Effector memory CD4-positive, alpha-beta T cell (primary cell): ENCODE measurements around the gene TMEM185B.
"Not testable (repeated sequence)": the region's sequence is repeated elsewhere in the genome, so short reads cannot be mapped to it uniquely, and the experiment has no call there.

Experiments used
- DNase-seq, 3 donors: peaks; one replicate each; pipeline ENCODE4 v3.0.0-alpha.2; 2020
- H3K27ac ChIP-seq: 2 replicates; pipeline ENCODE4 v1.7.0; 2013; ENCODE audit warnings: mild to moderate bottlenecking, low read length, moderate library complexity; ENCODE audit not compliant: insufficient read depth, poor library complexity, severe bottlenecking
- H3K27me3 ChIP-seq: replicated peaks from 2 replicates; pipeline ENCODE4 v1.7.0; 2013; ENCODE audit warnings: mild to moderate bottlenecking, low read length; ENCODE audit not compliant: insufficient read depth, control insufficient read depth, poor library complexity, severe bottlenecking
- H3K36me3 ChIP-seq: 2 replicates; pipeline ENCODE4 v1.7.0; 2013; ENCODE audit warnings: mild to moderate bottlenecking, low read length, moderate library complexity; ENCODE audit not compliant: control insufficient read depth, insufficient read depth
- H3K4me1 ChIP-seq: 2 replicates; pipeline ENCODE4 v1.7.0; 2013; ENCODE audit warnings: low read length, mild to moderate bottlenecking; ENCODE audit not compliant: control insufficient read depth, insufficient read depth, poor library complexity, severe bottlenecking
- H3K4me3 ChIP-seq: 2 replicates; pipeline ENCODE4 v1.7.0; 2013; ENCODE audit warnings: low read length, low read depth, mild to moderate bottlenecking; ENCODE audit not compliant: insufficient read depth, poor library complexity, severe bottlenecking
- H3K9me3 ChIP-seq: 2 replicates; pipeline ENCODE4 v1.7.0; 2013; ENCODE audit warnings: mild to moderate bottlenecking, low read length, moderate library complexity; ENCODE audit not compliant: control insufficient read depth

Gene TMEM185B

DNA sequence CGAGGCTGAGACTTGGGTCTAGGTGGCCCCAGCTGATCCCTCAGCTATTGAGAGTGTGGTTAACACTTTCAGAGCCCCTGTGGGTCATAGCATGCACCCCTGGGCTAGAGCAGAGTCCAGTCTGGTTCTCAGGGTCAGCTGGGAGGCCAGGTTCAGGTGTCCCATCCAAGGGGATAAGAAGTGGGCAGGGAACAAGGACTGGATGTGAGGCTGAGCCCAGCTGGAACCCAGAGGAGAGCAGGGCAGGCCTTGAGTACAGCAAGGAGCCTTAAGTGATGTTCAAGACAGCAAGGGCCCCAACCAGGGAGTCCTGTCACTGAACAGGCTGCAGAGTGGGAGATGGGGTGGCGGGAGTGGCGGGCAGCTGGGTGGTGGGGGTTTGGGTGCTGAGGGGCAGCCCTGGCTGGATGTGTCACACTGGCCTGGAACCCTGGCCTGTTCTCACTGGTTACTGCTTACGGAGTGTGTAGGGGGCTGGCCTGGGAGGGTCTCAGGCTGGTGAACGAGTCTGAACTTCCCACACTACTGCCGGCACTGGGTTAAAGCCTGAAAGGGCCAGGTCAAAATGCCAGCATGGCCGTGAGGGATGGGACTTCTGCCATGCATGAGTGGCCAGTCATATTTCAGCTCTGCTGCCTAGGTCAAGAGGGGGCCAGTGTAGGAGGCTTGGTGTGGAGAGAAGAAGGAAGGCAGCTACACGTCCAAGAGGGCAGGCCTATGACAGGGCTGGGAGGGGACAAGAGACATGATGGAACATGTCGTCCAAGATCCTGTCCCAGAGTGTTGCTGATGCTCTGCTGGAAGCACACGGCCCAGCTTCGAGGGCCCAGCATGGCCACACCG lies 13.6 kb downstream of the TMEM185B start:
- Histone ChIP-seq H3K4me3 (no peak overlapping the region), H3K36me3 (no peaks in the 10 kb centered on the region), H3K9me3 (no peaks in the 10 kb centered on the region), H3K4me1 (peaks cover 11% of the 10 kb centered on the region), H3K27ac (peak overlapping the region; percentile 29), H3K27me3 (no peaks in the 10 kb centered on the region)
- no peak for DNase-seq

GRCh38 chr2:120208381-120209353 lies 14.5 kb downstream of the TMEM185B start:
- Histone ChIP-seq H3K4me1 (peaks cover 11% of the 10 kb centered on the region), H3K27ac (no peak overlapping the region), H3K27me3 (no peaks in the 10 kb centered on the region), H3K4me3 (no peak overlapping the region), H3K9me3 (no peaks in the 10 kb centered on the region), H3K36me3 (no peaks in the 10 kb centered on the region)
- DNase-seq, result no peak

GRCh38 chr2:120206022-120206581 lies 17.1 kb downstream of the TMEM185B start:
- Histone ChIP-seq H3K4me1 (peaks cover 11% of the 10 kb centered on the region), H3K27me3 (no peaks in the 10 kb centered on the region), H3K4me3 (no peak overlapping the region), H3K27ac (no peak overlapping the region), H3K9me3 (no peaks in the 10 kb centered on the region), H3K36me3 (no peaks in the 10 kb centered on the region)
- DNase-seq, result no peak

GRCh38 chr2:120204945-120205670 lies 18.1 kb downstream of the TMEM185B start:
- Histone ChIP-seq H3K4me3 (no peak overlapping the region), H3K36me3 (no peaks in the 10 kb centered on the region), H3K9me3 (no peaks in the 10 kb centered on the region), H3K27ac (no peak overlapping the region), H3K27me3 (no peaks in the 10 kb centered on the region), H3K4me1 (peaks cover 6% of the 10 kb centered on the region)
- DNase-seq, result no peak

DNA sequence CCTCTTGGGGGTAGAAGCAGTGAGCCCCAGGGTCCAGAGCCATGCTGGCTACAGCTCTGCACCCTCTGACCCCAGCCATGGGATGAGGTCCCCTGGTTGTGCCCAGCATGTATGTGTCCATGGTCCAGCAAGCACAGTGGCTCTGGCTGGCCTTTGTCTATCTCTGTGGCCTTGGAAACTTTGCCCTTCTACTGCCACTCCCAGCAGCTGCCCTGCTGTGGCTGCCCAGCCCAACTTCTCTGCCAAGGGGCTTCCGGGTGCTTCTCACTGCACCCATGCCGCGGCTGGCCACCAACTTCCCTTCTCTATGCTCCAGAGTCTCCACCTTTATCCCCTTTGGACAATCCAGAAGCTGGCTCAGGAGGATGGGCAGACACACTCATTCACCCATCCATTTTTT lies 18.8 kb downstream of the TMEM185B start:
- Histone ChIP-seq H3K4me1 (no peaks in the 10 kb centered on the region), H3K36me3 (no peaks in the 10 kb centered on the region), H3K4me3 (no peak overlapping the region), H3K27ac (no peak overlapping the region), H3K9me3 (no peaks in the 10 kb centered on the region), H3K27me3 (no peaks in the 10 kb centered on the region)
- no peak for DNase-seq

DNA sequence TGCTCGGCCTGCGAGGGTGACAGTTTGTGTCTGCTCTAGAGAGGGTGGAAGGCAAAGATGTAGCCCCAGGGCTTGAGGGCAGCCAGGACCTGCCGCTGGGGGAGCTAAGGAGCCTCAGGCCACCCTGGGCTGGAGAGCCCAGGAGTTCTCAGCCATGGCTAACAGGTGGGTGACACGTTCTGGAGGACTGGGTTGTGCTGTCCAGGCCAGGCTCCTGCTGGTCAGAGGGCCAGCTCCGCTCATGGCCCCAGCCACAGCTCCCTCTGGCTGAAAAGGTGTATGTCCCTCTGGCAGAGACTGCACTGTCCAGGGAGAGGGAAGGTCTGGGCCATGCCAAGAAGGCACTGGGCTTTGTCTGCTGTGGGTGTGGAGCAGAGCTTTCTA lies 19.2 kb downstream of the TMEM185B start:
- Histone ChIP-seq H3K9me3 (no peaks in the 10 kb centered on the region), H3K36me3 (no peaks in the 10 kb centered on the region), H3K27ac (no peak overlapping the region), H3K27me3 (no peaks in the 10 kb centered on the region), H3K4me1 (no peaks in the 10 kb centered on the region), H3K4me3 (no peak overlapping the region)
- no peak for DNase-seq

- Histone ChIP-seq H3K4me3 (no peak overlapping the region), H3K36me3 (no peaks in the 10 kb centered on the region), H3K27me3 (no peaks in the 10 kb centered on the region), H3K4me1 (no peaks in the 10 kb centered on the region), H3K9me3 (no peaks in the 10 kb centered on the region), H3K27ac (no peak overlapping the region)
- DNase-seq, result no peak
Observed at GRCh38 chr2:120203251-120204021, 19.8 kb downstream of the TMEM185B start.

DNA sequence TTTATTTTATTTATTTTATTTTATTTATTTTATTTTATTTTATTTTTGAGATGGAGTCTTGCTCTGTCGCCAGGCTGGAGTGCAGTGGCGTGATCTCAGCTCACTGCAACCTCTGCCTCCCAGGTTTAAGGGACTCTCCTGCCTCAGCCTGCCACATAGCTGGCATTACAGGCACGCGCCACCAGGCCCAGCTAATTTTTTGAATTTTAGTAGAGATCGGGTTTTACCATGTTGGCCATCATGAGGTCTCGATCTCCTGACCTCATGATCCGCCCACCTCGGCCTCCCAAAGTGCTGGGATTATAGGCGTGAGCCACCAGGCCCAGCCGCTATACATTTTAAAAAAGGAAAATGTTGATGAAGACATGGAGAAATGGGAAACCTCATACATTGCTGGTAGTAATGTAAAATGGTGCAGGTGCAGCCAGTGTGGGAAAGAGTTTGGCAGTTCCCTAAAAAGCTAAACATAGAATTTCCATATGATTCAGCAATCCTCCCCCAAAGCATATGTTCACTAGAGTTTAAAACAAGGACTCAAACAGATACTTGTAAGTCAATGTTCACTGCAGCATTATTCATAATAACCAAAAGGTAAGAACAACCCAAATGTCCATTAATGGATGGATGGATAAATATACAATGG lies 23.3 kb downstream of the TMEM185B start:
- not testable (repeated sequence) for H3K4me3 ChIP-seq, H3K4me1 ChIP-seq, H3K27me3 ChIP-seq, H3K27ac ChIP-seq, H3K36me3 ChIP-seq, DNase-seq, H3K9me3 ChIP-seq

GRCh38 chr2:120195553-120195952 lies 27.6 kb downstream of the TMEM185B start:
- Histone ChIP-seq H3K4me3 (no peak overlapping the region), H3K27ac (no peak overlapping the region)

More at GRCh38 chr2:120195553-120195952, 27.6 kb downstream of the TMEM185B start:
- DNase-seq, result no peak
- H3K4me1 ChIP-seq, result no peaks in the 10 kb centered on the region
- no peaks in the 10 kb centered on the region for H3K27me3 ChIP-seq
- no peaks in the 10 kb centered on the region for H3K9me3 ChIP-seq
- H3K36me3 ChIP-seq, result no peaks in the 10 kb centered on the region
